PC-3 (cell line): ENCODE measurements around the gene GSN. TPM values are rescaled to one million over a fixed set of nuclear protein-coding genes. Genes with fewer than 3 reads are reported as not detected.

Experiments
- ATAC-seq: fragments of 200-7000 bp; cut with Tn5 transposase; 2 replicates; pipeline ENCODE4 v1.9.1; 2020; ENCODE audit warnings: mild to moderate bottlenecking, moderate library complexity
- BruUV-seq: library from RNA; stranded (reverse); fragments of 400-500 nt; replicated peaks from 2 replicates; lab custom pipeline; 2021; lab: Mats Ljungman, UMichigan
- CTCF ChIA-PET: fragments of 300-600 bp; sonication (Branson Sonifier 250); formaldehyde crosslinking; loops from one replicate; lab custom pipeline; 2022; ENCODE audit warnings: antibody characterized with exemption; lab: Charles Lee
- POLR2A ChIA-PET: fragments of 300-600 bp; sonication (Branson Sonifier 250); formaldehyde crosslinking; loops from one replicate; lab custom pipeline; 2022; ENCODE audit warnings: antibody characterized with exemption; ENCODE audit not compliant: unreplicated experiment; lab: Charles Lee
- DNase-seq: peaks from one replicate; pipeline ENCODE4 v3.0.0-alpha.2; 2015
- H2AFZ ChIP-seq: fragments of 300-600 bp; sonication (generic); 2 replicates; pipeline ENCODE4 v1.6.0; 2016; ENCODE audit warnings: antibody characterized with exemption, low read length
- H3F3A ChIP-seq: fragments of 300-600 bp; sonication (generic); one replicate; pipeline ENCODE4 v1.6.0; 2017; ENCODE audit warnings: antibody characterized with exemption, low read length, control low read depth, mild to moderate bottlenecking; ENCODE audit not compliant: unreplicated experiment
- H3K27ac ChIP-seq: fragments of 300-600 bp; sonication (generic); 2 replicates; pipeline ENCODE4 v1.5.1; 2016; ENCODE audit warnings: mild to moderate bottlenecking, low read length
- H3K27me3 ChIP-seq: fragments of 300-600 bp; sonication (generic); 2 replicates; pipeline ENCODE4 v1.6.1; 2016; ENCODE audit warnings: low read length, mixed read lengths
- H3K36me3 ChIP-seq: fragments of 300-600 bp; sonication (generic); 2 replicates; pipeline ENCODE4 v1.6.1; 2016; ENCODE audit warnings: low read depth, mixed run types, low read length, mixed read lengths
- H3K4me1 ChIP-seq: fragments of 300-600 bp; sonication (generic); 2 replicates; pipeline ENCODE4 v1.5.1; 2016; ENCODE audit warnings: low read length; ENCODE audit not compliant: insufficient read depth
- H3K4me2 ChIP-seq: fragments of 300-600 bp; sonication (generic); 2 replicates; pipeline ENCODE4 v1.6.0; 2016; ENCODE audit warnings: low read length
- H3K4me3 ChIP-seq: fragments of 300-600 bp; sonication (generic); 2 replicates; pipeline ENCODE4 v1.5.1; 2016; ENCODE audit warnings: mild to moderate bottlenecking, low read length, mixed read lengths
- H3K79me2 ChIP-seq: fragments of 300-600 bp; sonication (generic); 2 replicates; pipeline ENCODE4 v1.6.1; 2017; ENCODE audit warnings: low read length, mixed read lengths
- H3K9ac ChIP-seq: fragments of 300-600 bp; sonication (generic); 2 replicates; pipeline ENCODE4 v1.6.0; 2016; ENCODE audit warnings: mild to moderate bottlenecking, low read length
- H3K9me2 ChIP-seq: fragments of 300-600 bp; sonication (generic); replicated peaks from 2 replicates; pipeline ENCODE4 v1.6.1; 2016; ENCODE audit warnings: mixed run types, low read length, mixed read lengths
- H3K9me3 ChIP-seq: fragments of 300-600 bp; sonication (generic); 2 replicates; pipeline ENCODE4 v1.6.1; 2016; ENCODE audit warnings: low read length, mixed read lengths
- H4K20me1 ChIP-seq: fragments of 300-600 bp; sonication (generic); 2 replicates; pipeline ENCODE4 v1.6.1; 2016; ENCODE audit warnings: low read length, mixed read lengths
- CTCF ChIP-seq: fragments of 300-600 bp; sonication (generic); conservative IDR thresholded peaks from 2 replicates; pipeline ENCODE4 v1.5.1; 2017; ENCODE audit warnings: antibody characterized with exemption, low read depth, mild to moderate bottlenecking, low read length
- EZH2 ChIP-seq: fragments of 300-600 bp; sonication (generic); IDR thresholded peaks from one replicate; pipeline ENCODE4 v1.6.1; 2017; ENCODE audit warnings: antibody characterized with exemption, mild to moderate bottlenecking, low read length; ENCODE audit not compliant: unreplicated experiment
- EZH2phosphoT487 ChIP-seq: fragments of 300-600 bp; sonication (generic); IDR thresholded peaks from 2 replicates; pipeline ENCODE4 v1.6.1; 2018; ENCODE audit warnings: mild to moderate bottlenecking, antibody characterized with exemption, low read length, borderline replicate concordance
- intact Hi-C: fragments of 100-400 bp; cut with micrococcal nuclease; formaldehyde crosslinking; loops from 2 replicates; pipeline ENCODE4 v1.9.0; 2023
- total RNA-seq: library from RNA; depleted of rRNA; stranded (reverse); fragments of >200 nt; gene quantifications from 2 replicates; pipeline ENCODE4 v1.2.3, GENCODE V29; 2014

Gene GSN
- total RNA-seq, 1 experiment from 2014 or later, result 36.5 TPM

DNA sequence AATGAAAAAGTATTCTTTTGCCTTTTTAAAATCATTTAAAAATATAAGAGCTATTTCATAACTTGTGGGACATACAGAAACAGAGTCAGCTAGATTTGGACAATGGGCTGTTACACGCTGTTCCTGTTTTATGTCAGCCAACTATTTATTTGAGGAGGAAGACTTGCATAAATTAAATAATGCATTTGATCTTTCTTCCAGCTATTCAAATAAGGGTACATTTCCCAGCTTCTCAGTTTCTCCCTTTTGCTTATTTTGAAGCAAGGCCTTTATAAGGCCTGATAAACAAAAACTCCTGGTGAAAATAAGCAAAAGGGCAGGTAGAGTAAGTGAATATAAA lies 95.6 kb downstream of the GSN start:
- Histone ChIP-seq H3K27ac (no peak overlapping the region), H3K9me2 (no peaks in the 10 kb centered on the region), H3K27me3 (no peaks in the 10 kb centered on the region), H3K4me3 (no peak overlapping the region), H3K4me1 (peaks cover 17% of the 10 kb centered on the region), H3K79me2 (no peaks in the 10 kb centered on the region), H3K9ac (no peak overlapping the region), H4K20me1 (no peaks in the 10 kb centered on the region), H3K4me2 (no peak overlapping the region), H2AFZ (no peak overlapping the region), H3K9me3 (no peaks in the 10 kb centered on the region), H3K36me3 (no peaks in the 10 kb centered on the region), H3F3A (no peaks in the 10 kb centered on the region)
- CTCF ChIA-PET, result no interaction called here
- DNase-seq (no peak), ATAC-seq (no peak)
- intact Hi-C loops, result no loop called here
- no peak for TF ChIP-seq EZH2
- TF ChIP-seq CTCF, result no peak
- TF ChIP-seq EZH2phosphoT487, result no peak
- BruUV-seq, result no TSS peak
- POLR2A ChIA-PET, result no interaction called here

- H3K9me2 ChIP-seq, result no peaks in the 10 kb centered on the region
- no peak overlapping the region for H3K4me3 ChIP-seq
- no peak overlapping the region for H3K4me2 ChIP-seq
- no peaks in the 10 kb centered on the region for H3K27me3 ChIP-seq
- H3K36me3 ChIP-seq, result no peaks in the 10 kb centered on the region
- ChIA-PET POLR2A (no interaction called here), CTCF (no interaction called here)
- H3K9me3 ChIP-seq, result no peaks in the 10 kb centered on the region
- DNase-seq (no peak), ATAC-seq (no peak)
- H3K9ac ChIP-seq, result no peak overlapping the region
- H3K27ac ChIP-seq, result no peak overlapping the region
- no peaks in the 10 kb centered on the region for H3F3A ChIP-seq
- H3K4me1 ChIP-seq, result peaks cover 17% of the 10 kb centered on the region
- H3K79me2 ChIP-seq, result no peaks in the 10 kb centered on the region
- no peaks in the 10 kb centered on the region for H4K20me1 ChIP-seq
- no peak overlapping the region for H2AFZ ChIP-seq
- no TSS peak for BruUV-seq
- TF ChIP-seq EZH2phosphoT487 (no peak), EZH2 (no peak), CTCF (no peak)
- intact Hi-C loops, result no loop called here
These were observed 96.1 kb downstream of the GSN start for GRCh38 chr9:121364077-121364476.

DNA sequence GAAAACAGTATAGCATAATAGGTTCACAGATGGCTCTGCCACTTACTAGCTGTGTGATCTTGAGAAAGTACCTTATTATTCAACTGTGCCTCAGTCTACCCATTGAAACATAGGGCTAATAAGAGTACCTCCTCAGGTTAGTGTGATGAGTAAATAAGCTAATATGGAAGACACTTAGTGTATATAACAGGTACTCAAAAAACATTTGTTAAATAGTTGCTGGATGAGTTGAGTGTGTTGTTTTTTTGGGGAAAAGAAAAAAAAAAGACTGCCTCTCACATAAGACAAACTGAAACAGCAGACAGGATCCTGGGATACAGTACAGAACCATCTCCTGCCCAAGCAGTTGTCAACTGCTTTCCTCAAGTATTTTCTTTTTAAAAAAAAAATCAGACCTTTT lies 96.9 kb downstream of the GSN start:
- no peaks in the 10 kb centered on the region for H3K9me3 ChIP-seq
- no peaks in the 10 kb centered on the region for H3K36me3 ChIP-seq
- peaks cover 17% of the 10 kb centered on the region for H3K4me1 ChIP-seq
- H4K20me1 ChIP-seq, result no peaks in the 10 kb centered on the region
- no peaks in the 10 kb centered on the region for H3K79me2 ChIP-seq
- no peak overlapping the region for H2AFZ ChIP-seq
- no peaks in the 10 kb centered on the region for H3K27me3 ChIP-seq
- H3K4me3 ChIP-seq, result no peak overlapping the region
- no peak for TF ChIP-seq EZH2phosphoT487
- TF ChIP-seq CTCF, result no peak
- no peak for TF ChIP-seq EZH2
- intact Hi-C loops, result no loop called here
- no TSS peak for BruUV-seq
- ChIA-PET CTCF (no interaction called here), POLR2A (no interaction called here)
- no peak overlapping the region for H3K9ac ChIP-seq
- no peaks in the 10 kb centered on the region for H3K9me2 ChIP-seq
- no peak overlapping the region for H3K27ac ChIP-seq
- no peak overlapping the region for H3K4me2 ChIP-seq
- no peaks in the 10 kb centered on the region for H3F3A ChIP-seq
- no peak for ATAC-seq
- DNase-seq, result no peak
